GM18517 (cell line): ENCODE data around the gene KLC4.
"Not testable (repeated sequence)": the region's sequence is repeated elsewhere in the genome, so short reads cannot be mapped to it uniquely, and the experiment has no call there.

Experiments used
- ATAC-seq: cut with Tn5 transposase; IDR thresholded peaks from one replicate; pipeline ENCODE4 v1.9.1; 2021; ENCODE audit warnings: mild to moderate bottlenecking, moderate library complexity; ENCODE audit not compliant: unreplicated experiment

Gene KLC4

DNA sequence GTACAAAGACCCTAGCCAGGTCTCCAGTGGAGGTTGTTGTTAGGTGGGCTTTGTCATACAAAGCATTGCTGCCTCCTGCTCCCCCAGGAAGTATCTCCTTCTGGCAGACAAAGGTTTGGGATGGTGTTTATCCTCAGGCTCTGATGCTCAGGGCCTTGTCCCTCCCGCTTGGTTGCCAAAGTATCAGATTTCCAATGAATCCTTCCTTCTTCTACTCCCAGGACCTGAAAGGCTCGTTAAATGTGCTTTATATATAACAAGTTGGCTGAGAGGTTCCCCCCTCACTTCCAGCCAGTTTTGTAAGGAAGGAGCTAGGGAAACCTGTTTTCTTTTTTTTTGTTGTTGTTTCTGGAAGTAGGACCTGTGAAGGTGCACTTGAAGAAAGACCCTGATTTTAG is 31.1 kb downstream of the KLC4 start:
- ATAC-seq = no peak

DNA sequence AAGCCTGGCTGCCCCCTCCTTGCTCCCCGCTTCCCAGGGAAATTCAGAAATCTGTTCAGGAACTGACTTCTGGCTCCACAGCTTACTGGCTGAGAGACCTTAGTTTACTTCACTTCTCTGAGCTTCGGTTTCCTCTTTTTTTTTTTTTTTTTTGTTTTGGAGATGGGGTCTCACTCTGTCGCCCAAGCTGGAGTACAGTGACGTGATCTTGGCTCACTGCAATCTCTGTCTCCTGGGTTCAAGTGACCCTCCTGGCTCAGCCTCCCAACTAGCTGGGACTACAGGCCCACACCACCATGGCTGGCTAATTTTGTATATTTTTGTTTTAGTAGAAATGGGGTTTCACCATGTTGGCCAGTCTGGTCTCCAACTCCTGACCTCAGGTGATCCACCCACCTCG is 31.6 kb downstream of the KLC4 start:
- no peak for ATAC-seq

DNA sequence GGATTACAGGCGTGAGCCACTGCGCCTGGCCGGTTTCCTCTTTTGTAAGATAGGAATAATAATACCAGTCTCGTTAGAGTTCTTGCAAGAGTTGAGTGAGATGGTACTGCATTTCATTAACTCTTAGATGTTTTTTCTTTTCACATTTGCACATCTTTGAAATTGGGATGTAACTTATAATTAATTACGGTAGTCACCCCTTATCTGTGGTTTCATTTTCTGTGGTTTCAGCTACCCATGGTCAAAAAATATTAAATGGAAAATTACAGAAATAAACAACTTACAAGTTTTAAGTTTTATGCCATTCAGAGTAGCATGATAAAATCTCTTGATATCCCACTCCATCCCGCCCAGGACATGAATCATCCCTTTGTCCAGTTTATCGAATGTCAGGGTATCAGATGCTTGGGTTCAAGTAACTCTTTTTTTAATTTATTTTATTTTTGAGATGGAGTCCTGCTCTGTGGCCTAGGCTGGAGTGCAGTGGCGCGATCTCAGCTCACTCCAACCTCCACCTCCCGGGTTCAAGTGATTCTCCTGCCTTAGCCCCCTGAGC is 32.1 kb downstream of the KLC4 start:
- no peak for ATAC-seq

DNA sequence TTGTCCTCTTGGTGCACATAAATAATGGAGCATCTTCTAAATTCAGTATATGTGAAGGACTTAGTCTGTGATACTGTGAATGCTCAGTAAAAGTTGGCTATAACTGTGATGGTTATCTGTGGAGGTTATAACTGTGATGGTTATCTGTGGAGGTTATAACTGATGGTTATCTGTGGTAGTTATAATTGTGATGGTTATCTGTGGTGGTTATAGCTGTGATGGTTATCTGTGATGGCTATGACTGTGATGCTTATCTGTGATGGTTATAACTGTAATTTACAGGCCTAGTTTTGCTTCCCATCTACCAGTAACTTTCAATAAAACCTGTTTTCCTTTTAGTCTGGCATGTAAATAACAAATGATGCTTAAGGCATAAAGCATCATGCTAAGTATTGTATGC is 33.2 kb downstream of the KLC4 start:
- ATAC-seq = no peak

DNA sequence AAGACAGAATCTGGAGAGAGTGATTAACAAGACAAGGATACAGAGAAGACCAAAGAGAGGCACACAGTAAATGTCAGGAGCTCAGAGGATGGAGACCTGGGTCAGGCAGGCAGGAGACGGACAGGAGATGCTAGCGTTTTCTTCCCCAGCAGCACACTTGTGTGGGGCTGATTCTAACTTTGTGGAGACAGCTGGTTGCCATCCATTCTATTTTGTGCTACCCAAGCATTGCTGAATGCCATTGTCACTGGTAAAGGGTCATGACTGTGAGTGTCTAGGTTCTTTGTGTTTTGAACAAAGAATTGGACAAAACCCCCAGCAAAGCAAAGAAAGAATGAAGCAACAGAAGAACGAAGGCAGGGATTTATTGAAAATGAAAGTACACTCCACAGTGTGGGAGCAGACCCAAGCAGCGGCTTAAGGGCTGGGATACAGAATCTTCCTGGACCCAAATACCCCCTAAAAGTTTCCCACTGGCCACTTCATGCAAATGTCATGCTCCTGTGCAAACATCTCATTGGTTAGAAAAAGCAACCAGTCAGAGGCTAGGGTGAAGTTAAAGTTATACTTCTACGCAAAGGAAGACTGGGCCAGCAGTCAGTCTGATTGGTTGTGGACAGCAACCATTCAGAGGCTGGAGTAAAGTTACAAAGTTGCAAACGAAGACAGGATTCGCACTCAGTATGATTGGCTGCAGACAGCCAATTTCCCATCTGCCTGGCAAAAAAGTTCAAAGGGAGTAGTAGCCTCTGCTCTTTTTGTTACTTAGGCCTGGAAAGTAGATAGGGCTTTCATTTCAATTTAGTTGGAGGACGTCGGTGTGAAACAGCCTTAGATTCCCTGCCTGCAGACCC is 34.2 kb downstream of the KLC4 start:
- no peak for ATAC-seq

DNA sequence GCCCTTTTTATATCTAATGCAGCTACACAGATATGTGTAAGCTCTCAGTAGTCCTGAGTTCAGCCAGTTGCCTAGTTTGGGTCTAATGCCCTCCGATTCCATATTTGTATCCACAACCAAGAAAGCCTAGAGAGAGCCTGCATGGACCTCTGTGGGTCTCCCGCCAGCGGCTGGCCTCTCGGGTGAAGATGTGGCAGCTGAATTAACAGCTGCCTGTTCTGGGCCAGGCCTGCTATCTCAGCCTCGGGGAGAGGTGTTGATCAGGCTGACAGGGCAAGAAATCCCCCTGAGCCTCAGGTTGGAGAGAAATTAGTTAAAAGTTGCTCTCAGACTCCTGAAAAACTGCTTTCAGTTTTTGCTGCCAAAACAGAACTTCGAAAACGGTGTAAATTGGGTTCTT is 36.5 kb downstream of the KLC4 start:
- no peak for ATAC-seq

DNA sequence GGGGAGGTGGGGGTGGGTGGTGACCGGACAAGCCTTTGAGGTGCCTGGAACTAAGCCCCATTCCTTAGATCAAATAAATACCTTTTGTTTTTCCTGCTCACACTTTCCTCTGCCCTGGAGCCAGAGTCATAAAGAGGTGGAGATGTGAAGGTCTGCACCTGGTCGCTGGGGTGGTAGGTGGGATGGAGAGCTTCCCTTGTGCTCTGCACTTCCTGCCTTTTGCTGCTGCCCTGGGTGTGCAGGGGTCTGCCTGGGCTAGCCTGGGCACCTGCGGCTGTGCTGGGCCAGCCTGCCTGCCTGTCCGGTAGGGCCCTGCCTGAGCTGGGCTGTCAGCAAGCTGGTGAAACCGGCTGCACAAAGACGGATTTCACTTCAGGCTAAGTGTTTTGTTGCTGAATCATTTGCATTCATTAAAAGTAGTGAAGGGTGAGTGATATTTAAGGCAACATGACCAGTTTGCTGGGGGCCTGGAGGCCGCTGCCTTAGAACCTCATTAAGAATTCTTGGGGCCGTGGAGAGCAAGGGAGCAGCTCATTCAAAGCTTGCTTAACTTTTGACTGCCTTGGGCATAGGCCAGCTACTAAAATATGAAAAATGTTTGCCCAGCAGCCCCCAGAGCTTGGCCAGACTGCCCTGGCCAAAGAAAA is 37.1 kb downstream of the KLC4 start:
- no peak for ATAC-seq

DNA sequence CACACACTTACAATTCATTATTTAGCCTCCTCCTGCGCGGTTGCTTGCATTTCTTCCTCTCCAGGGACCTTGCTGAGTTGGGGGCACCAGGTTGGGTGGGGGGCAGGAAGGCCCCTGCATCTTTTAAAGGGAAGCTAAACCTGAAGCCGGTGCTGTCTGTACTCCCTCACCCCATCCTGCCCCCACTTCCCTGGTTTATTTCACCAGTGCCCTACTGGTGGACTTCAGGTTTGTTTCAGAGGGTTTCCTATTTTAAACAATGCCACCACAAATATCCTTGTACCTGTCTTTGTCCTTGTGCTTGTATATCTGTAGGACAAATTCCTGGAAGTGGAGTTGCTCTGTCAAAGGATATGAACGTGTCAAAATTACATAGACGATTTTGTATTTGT is 37.7 kb downstream of the KLC4 start:
- ATAC-seq = no peak

DNA sequence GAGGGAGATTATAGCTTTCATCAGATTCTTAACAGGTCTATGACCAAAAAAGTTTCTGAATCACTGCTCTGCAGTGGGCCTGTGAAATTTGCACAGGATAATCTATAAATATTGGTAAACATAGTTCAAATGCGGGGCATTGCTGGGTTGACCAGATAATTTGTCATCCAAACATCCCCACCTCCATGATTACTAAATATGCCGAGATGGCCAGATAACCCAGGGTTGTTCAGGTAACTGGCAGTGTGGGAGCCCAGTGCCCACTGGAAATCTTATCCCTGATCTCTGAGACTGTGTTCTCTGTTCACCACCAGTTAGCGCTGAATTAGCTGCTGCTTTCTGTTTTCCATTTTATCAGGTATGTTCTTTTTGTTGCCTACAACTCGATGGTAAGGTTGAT is 38.1 kb downstream of the KLC4 start:
- no peak for ATAC-seq

DNA sequence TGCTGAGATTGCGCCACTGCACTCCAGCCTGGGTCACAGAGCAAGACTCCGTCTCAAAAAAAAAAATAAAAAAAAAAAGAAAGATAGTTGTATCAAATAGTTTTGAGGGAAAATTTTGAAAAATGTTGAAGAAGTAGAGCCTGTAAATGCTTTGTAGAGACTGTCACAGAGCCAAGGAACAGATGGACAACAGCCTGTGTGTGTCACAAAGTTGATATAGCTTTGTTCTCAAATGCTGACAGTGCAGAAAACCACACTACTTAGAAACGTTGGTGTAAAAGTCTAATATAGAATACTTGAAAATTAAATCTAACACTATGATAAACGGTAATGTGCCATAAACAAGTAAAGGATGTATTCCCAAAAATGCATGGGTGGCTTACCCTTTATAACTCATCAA is 42.1 kb downstream of the KLC4 start:
- ATAC-seq = no peak

DNA sequence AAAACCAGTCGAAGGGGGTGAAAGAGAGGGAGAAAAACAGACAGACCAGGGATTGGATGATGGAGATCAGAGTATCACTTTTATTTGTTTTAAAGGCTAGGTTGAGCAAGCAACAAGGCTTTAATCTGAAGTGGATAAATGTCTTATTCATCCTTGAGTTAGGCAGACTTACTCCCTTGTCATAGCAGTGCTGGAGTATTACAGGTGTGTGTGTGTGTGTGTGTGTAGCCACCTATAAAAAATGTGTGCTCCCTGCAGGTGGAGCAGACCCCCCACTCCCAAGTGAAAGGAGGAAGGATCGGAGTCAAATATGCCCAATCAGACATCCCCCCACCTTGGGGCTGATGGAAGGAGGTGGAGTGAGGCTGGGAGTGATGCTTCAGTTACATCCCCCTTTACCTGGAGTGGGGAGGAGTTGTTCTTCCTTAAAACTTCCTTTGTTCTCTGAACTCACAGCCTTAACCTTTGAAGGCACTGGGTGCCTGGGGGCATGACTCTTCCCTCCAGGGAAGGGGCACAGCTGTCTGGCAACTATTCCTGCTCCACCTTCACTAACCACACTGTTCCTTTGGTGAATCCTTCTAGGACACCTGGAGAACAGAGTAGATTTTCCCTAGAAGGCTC is 43.9 kb downstream of the KLC4 start:
- no peak for ATAC-seq

DNA sequence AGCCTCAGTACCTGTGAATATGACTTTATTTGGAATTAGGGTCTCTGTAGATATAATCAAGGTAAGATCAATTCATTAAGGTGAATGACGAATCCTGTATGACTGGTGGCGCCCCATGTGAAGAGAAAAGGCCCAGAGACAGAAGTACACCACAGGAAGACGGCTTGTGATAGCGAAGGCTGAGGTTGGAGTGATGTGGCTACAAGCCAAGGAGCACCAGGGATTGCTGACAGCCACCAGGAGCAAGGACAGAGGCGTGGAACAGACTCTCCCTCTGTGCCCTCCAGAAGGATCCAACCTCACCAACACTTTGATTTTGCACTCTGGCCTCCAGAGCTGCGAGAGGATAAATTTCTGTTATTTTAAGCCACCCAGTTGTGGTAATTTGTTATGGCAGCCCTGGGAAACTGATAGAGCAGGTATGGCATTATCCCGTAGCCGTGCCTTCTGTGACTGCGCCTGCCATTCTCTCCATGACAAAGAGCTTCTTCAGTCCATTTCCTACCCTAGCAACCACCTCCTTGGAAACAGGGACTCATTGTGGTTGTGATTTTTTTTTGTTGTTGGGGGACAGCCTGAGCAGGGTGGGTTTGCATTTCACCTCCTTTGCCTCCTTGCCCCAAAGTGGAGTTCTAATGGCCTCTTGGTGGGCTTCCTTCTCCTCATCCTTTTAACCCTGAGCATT is 46.2 kb downstream of the KLC4 start:
- ATAC-seq = no peak

DNA sequence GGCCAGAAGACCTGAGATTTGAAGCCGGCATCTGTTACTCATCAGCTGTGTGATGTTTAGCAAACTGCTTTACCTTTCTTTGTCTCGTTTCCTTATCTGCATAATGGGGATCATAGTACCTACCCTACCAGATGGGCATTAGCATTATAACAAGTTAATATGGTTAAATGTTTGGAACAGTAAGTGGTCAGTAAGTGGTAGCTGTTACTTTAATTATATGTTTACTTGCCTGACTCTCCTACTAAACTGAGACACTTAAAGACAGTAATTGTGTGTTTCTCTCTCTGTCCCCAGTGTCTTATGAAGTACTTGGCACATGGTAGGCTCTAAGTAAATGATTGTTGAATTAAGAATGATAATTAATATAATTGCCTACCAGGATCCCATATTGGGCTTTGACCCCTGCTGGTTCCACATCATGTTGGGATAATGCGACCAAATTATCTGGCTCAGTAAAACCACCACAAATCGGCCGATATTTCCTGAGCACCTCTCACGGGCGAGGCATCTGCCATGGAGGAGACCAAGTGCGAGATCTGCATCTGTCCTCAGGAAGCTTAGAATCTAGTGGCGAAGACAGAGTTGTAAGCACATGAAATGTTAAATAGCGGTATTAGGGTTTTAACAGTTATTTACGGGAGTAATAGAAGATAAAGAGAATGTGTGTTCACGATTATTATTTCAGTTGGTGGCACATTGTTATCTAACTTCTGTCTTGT is 48.1 kb downstream of the KLC4 start:
- ATAC-seq = no peak

DNA sequence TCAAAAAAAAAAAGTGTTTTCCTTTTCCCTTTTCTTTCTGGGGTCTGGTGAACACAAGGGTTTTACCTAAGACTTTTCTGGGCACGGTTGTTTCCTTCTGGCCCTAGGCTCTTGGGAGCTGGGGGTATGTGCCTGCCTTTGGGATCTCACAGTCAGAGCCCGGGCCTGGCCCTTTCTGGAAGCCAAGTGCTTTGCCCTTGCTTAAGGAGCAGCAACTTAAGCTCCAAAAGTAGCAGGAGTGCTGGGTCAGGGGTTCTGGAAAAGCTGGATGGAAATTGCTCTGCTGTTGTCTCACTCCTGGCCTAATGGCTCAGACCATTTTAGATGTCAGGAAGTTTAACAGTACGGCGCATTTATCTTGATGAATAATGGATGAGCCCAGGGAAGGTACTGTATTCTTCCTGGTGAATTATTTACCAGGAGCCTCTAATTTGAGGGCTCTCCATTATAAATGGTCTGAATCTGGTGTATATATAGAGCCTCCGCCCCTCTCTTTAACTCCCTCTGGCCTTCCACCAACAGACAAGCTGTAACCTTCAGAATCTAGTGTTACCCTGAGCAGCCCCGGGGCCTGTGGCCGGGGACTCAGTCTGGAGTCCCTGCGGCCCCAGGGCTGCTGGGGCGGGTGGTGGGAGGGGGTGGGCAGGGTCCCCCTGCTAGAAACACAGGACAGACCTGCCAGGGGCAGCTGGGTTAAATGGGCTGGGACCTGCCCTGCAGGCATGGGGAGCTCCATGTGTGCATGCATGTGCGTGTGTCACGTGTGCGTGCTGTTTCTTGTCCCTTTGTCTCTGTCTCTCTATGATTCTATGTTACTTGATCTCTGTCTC is 54.2 kb downstream of the KLC4 start:
- ATAC-seq = no peak

DNA sequence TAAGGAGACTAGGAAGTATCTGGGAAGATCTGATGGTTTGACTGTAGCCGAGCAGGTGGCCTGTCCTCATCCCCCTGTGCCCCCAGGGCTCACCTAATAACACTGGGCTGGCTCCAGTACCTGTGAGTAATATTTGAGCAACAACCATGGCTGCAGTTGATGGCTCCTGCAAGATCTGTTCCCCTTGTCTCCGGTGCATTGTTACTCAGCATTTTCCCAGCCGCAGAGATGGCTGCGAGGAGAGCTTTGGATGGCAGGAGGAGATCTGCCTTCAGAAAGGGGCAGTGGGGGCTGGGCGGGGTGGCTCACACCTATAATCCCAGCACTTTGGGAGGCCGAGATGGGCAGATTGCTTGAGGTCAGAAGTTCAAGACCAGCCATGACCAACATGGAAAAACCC is 55.9 kb downstream of the KLC4 start:
- no peak for ATAC-seq

DNA sequence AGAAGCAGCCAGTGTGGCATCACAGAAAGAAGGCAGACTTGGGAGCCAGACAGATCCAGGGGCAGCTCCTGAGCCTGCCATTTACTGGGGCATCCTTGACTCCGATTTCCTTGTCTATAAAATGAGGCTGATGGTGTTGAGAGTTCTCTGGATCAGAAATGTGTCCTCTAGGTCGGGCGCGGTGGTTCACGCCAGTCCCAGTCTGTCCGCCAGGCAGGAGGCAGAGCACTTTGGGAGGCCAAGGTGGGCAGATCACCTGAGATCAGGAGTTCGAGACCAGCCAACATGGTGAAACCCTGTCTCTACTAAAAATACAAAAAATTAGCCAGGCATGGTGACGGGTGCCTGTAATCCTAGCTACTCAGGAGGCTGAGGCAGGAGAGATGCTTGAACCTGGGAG is 58.0 kb downstream of the KLC4 start:
- ATAC-seq = not testable (repeated sequence)

DNA sequence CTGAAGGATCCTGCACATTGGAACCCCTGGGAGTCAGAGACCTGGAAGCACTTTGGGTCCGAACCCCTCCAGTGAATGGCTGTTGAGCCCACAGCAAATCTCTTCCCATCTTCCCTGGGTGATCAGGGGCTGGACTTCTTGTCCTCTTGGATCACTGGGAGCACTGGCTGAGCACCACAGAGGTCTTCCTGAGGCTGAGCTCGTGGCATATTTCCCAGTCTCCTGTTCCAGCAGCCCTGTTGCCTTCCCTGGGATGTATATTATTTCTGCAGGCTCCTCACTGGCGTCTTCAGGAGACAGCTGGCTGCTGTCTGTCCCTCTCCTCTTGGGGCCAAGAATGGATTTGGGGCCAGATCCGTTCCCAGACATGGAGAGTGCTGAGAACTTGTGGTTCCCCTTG is 60.1 kb downstream of the KLC4 start:
- no peak for ATAC-seq

DNA sequence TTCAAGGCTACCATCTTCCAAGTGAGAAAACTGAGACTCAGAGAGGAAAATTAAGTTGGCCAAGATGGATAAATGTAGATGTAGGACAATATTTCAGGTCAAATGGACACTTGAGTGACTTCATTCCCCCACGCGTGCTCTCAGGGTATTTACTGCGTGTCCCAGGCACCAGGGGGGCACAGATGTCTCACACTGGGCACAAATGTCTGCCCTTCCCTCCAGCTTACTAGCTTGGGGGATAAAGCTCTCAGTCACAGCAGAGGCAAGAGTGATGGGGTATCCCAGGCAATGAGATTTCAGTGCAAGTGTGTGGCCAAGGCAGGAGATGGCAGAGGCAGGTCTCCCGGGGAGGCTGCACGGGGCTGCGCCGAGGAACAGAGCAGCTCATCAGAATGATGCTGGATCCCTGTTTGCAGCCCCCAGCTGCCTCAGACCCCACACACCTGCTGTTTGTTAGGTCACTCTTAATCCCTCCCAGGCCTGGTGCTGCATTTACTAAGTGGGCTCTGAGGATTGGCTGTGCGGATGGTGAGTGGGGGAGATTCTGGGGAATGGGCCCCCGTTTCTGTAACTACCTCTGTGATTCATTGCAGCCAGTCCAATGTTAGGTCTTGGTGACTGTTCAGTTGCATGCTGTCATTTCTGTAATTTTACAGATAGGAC is 60.8 kb downstream of the KLC4 start:
- no peak for ATAC-seq
